GM21619 (cell line): ENCODE measurements around the gene DSCAM.

Experiments
- ATAC-seq: cut with Tn5 transposase; IDR thresholded peaks from one replicate; pipeline ENCODE4 v1.9.1; 2021; ENCODE audit not compliant: unreplicated experiment

Gene DSCAM

GRCh38 chr21:40717028-40717427 lies 129.9 kb downstream of the DSCAM start:
- no peak for ATAC-seq

- no peak for ATAC-seq
Observed at GRCh38 chr21:40714536-40714935, 132.4 kb downstream of the DSCAM start.

GRCh38 chr21:40707656-40708244 lies 139.2 kb downstream of the DSCAM start:
- no peak for ATAC-seq

- ATAC-seq: no peak
Observed at GRCh38 chr21:40706806-40707655, 139.9 kb downstream of the DSCAM start.

GRCh38 chr21:40706176-40706575 lies 140.8 kb downstream of the DSCAM start:
- ATAC-seq: no peak

- ATAC-seq: no peak
Observed at GRCh38 chr21:40704141-40704540, 142.8 kb downstream of the DSCAM start.

- no peak for ATAC-seq
Observed at GRCh38 chr21:40699366-40699765, 147.6 kb downstream of the DSCAM start.

GRCh38 chr21:40696246-40696645 lies 150.7 kb downstream of the DSCAM start:
- no peak for ATAC-seq

GRCh38 chr21:40689840-40690360 lies 157.1 kb downstream of the DSCAM start:
- ATAC-seq: no peak

GRCh38 chr21:40689217-40689616 lies 157.7 kb downstream of the DSCAM start:
- no peak for ATAC-seq

GRCh38 chr21:40688106-40688864 lies 158.7 kb downstream of the DSCAM start:
- no peak for ATAC-seq

GRCh38 chr21:40687625-40688024 lies 159.3 kb downstream of the DSCAM start:
- no peak for ATAC-seq

GRCh38 chr21:40686526-40686925 lies 160.4 kb downstream of the DSCAM start:
- ATAC-seq: no peak

GRCh38 chr21:40685141-40685540 lies 161.8 kb downstream of the DSCAM start:
- no peak for ATAC-seq

GRCh38 chr21:40684726-40685125 lies 162.2 kb downstream of the DSCAM start:
- no peak for ATAC-seq

- no peak for ATAC-seq
Observed at GRCh38 chr21:40683349-40683748, 163.6 kb downstream of the DSCAM start.

- no peak for ATAC-seq
Observed at GRCh38 chr21:40681164-40681859, 165.6 kb downstream of the DSCAM start.

GRCh38 chr21:40680311-40680710 lies 166.6 kb downstream of the DSCAM start:
- ATAC-seq: no peak

GRCh38 chr21:40678681-40679284 lies 168.2 kb downstream of the DSCAM start:
- no peak for ATAC-seq

- no peak for ATAC-seq
Observed at GRCh38 chr21:40675017-40675416, 171.9 kb downstream of the DSCAM start.

GRCh38 chr21:40672602-40673001 lies 174.4 kb downstream of the DSCAM start:
- ATAC-seq: no peak
